Measurements from ENCODE around the gene THBS1. TPM values are rescaled to one million over a fixed set of nuclear protein-coding genes. Genes with fewer than 3 reads are reported as not detected.

Gene THBS1
- total and polyA plus RNA-seq, 2 donors (not counting 1 experiment from before 2014, with no cell fraction given), result 0.63 to 4.3 TPM

DNA sequence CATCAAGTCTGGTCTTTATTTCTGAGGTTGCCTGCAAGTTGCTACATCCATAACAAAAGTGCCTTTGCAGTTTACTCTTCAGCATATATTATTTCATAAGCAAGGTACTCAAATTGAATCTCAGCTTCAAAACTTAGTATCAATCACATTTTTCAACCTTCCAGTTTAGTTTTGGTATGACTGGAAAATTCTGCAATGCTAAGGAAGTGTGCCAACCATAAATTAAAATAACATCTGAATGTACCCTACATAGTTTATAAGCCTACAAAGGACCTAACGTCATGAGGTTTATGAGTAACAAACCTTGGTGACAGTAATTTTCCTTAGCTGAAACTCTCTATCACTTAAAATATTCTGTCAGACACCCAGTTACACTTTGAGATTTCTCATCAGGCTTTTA lies 62.8 kb downstream of the THBS1 start:
- Mint-ChIP-seq H3K27me3 (peaks cover 15% of the 10 kb centered on the region), H3K4me1 (no peaks in the 10 kb centered on the region), H3K4me3 (no peak overlapping the region), H3K27ac (no peak overlapping the region), H3K9me3 (ENCODE audit: insufficient read depth) (no peaks in the 10 kb centered on the region)
- WGBS (ENCODE audit: insufficient coverage), result 100% methylated on average over 1 of the region's 1 CpG
- ATAC-seq (ENCODE audit: low read depth) (no peak), DNase-seq (no peak)
- ChIA-PET CTCF (no interaction called here), POLR2A (no interaction called here)
- Histone ChIP-seq H3K9me3 (ENCODE audit: control extremely low read depth in 1 of 3, control insufficient read depth in 2 of 3, insufficient read depth in 1 of 3, low read length in 2 of 3) (no peaks in the 10 kb centered on the region), H4K20me1 (ENCODE audit: control insufficient read depth, insufficient read depth, low read length, poor library complexity, severe bottlenecking) (no peaks in the 10 kb centered on the region), H3K79me2 (ENCODE audit: control insufficient read depth, insufficient read depth, low read length) (no peaks in the 10 kb centered on the region), H3K27me3 (replicated peaks in 1 of 4; ENCODE audit: control extremely low read depth in 1 of 4, control insufficient read depth in 3 of 4, insufficient read depth in 4 of 4, low read length in 3 of 4) (no peaks in the 10 kb centered on the region), H3K36me3 (replicated peaks in 1 of 2; ENCODE audit: control extremely low read depth in 1 of 2, control insufficient read depth in 1 of 2, extremely low read depth in 1 of 2, insufficient read depth in 2 of 2, low read length in 1 of 2) (no peaks in the 10 kb centered on the region), H3K4me3 (ENCODE audit: control extremely low read depth in 1 of 5, extremely low read depth in 1 of 5, insufficient read depth in 1 of 5, low read depth in 2 of 5, low read length in 4 of 5) (no peak overlapping the region), H3K27ac (ENCODE audit: low read length in 2 of 2) (no peak overlapping the region), H3K4me2 (replicated peaks; ENCODE audit: low read depth, low read length, poor library complexity, severe bottlenecking) (no peak overlapping the region), H3K4me1 (ENCODE audit: control insufficient read depth in 2 of 2, insufficient read depth in 2 of 2, low read length in 2 of 2) (no peaks in the 10 kb centered on the region), H2AFZ (ENCODE audit: insufficient read depth, low read depth, low read length, poor library complexity, severe bottlenecking) (no peak overlapping the region), H3K9ac (ENCODE audit: low read length) (no peak overlapping the region)
- no peak for TF ChIP-seq EZH2 (IDR thresholded peaks at IDR 0.05; ENCODE audit: borderline replicate concordance, insufficient read depth, low read depth, low read length, poor library complexity, severe bottlenecking)
- TF ChIP-seq, protein P1, sequence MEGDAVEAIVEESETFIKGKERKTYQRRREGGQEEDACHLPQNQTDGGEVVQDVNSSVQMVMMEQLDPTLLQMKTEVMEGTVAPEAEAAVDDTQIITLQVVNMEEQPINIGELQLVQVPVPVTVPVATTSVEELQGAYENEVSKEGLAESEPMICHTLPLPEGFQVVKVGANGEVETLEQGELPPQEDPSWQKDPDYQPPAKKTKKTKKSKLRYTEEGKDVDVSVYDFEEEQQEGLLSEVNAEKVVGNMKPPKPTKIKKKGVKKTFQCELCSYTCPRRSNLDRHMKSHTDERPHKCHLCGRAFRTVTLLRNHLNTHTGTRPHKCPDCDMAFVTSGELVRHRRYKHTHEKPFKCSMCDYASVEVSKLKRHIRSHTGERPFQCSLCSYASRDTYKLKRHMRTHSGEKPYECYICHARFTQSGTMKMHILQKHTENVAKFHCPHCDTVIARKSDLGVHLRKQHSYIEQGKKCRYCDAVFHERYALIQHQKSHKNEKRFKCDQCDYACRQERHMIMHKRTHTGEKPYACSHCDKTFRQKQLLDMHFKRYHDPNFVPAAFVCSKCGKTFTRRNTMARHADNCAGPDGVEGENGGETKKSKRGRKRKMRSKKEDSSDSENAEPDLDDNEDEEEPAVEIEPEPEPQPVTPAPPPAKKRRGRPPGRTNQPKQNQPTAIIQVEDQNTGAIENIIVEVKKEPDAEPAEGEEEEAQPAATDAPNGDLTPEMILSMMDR (IDR thresholded peaks at IDR 0.05), result no peak
- intact Hi-C loops (cut with micrococcal nuclease), result no loop called here

- Histone ChIP-seq H3K4me3 (ENCODE audit: control extremely low read depth in 1 of 5, extremely low read depth in 1 of 5, insufficient read depth in 1 of 5, low read depth in 2 of 5, low read length in 4 of 5) (no peak overlapping the region), H3K4me1 (ENCODE audit: control insufficient read depth in 2 of 2, insufficient read depth in 2 of 2, low read length in 2 of 2) (no peaks in the 10 kb centered on the region), H3K9me3 (ENCODE audit: control extremely low read depth in 1 of 3, control insufficient read depth in 2 of 3, insufficient read depth in 1 of 3, low read length in 2 of 3) (no peaks in the 10 kb centered on the region), H2AFZ (ENCODE audit: insufficient read depth, low read depth, low read length, poor library complexity, severe bottlenecking) (no peak overlapping the region), H4K20me1 (ENCODE audit: control insufficient read depth, insufficient read depth, low read length, poor library complexity, severe bottlenecking) (no peaks in the 10 kb centered on the region), H3K4me2 (replicated peaks; ENCODE audit: low read depth, low read length, poor library complexity, severe bottlenecking) (no peak overlapping the region), H3K36me3 (replicated peaks in 1 of 2; ENCODE audit: control extremely low read depth in 1 of 2, control insufficient read depth in 1 of 2, extremely low read depth in 1 of 2, insufficient read depth in 2 of 2, low read length in 1 of 2) (no peaks in the 10 kb centered on the region), H3K9ac (ENCODE audit: low read length) (no peak overlapping the region), H3K27me3 (replicated peaks in 1 of 4; ENCODE audit: control extremely low read depth in 1 of 4, control insufficient read depth in 3 of 4, insufficient read depth in 4 of 4, low read length in 3 of 4) (no peaks in the 10 kb centered on the region), H3K79me2 (ENCODE audit: control insufficient read depth, insufficient read depth, low read length) (no peaks in the 10 kb centered on the region), H3K27ac (ENCODE audit: low read length in 2 of 2) (no peak overlapping the region)
- H3K27me3 Mint-ChIP-seq, result peaks cover 15% of the 10 kb centered on the region
- CTCF ChIA-PET, result no interaction called here
- H3K9me3 Mint-ChIP-seq (ENCODE audit: insufficient read depth), result no peaks in the 10 kb centered on the region
- H3K4me1 Mint-ChIP-seq, result no peaks in the 10 kb centered on the region
- 91% methylated on average over 12 of the region's 13 CpGs for WGBS (ENCODE audit: insufficient coverage)
- H3K27ac Mint-ChIP-seq, result no peak overlapping the region
- POLR2A ChIA-PET, result no interaction called here
- intact Hi-C loops (cut with micrococcal nuclease), result no loop called here
- H3K4me3 Mint-ChIP-seq, result no peak overlapping the region
- TF ChIP-seq, protein P1 (IDR thresholded peaks at IDR 0.05), result no peak
- TF ChIP-seq EZH2 (IDR thresholded peaks at IDR 0.05; ENCODE audit: borderline replicate concordance, insufficient read depth, low read depth, low read length, poor library complexity, severe bottlenecking), result no peak
- ATAC-seq (ENCODE audit: low read depth), result no peak
- no peak for DNase-seq
Observed at GRCh38 chr15:39644136-39644535, 63.3 kb downstream of the THBS1 start.
